GM12892 (cell line): ENCODE results near the gene ST6GALNAC2. TPM values are rescaled to one million over a fixed set of nuclear protein-coding genes. Genes with fewer than 3 reads are reported as not detected.
A peak's percentile ranks its signal among the peaks of the same experiment; 100 is the strongest.

Source experiments
- DNase-seq: peaks from one replicate; pipeline ENCODE4 v3.0.0; 2011; ENCODE audit not compliant: insufficient read length
- FAIRE-seq: peaks from 2 replicates; lab custom pipeline; 2011; peaks lifted over from hg19 to GRCh38; lab: Jason Lieb, UNC
- POLR2A ChIP-seq: IDR thresholded peaks from 2 replicates; pipeline ENCODE4 v1.6.1; 2011; ENCODE audit warnings: low read depth, low read length, control low read depth
- POLR2AphosphoS5 ChIP-seq: IDR thresholded peaks from 2 replicates; pipeline ENCODE4 v1.6.1; 2011; ENCODE audit warnings: low read depth, low read length, control low read depth
- TAF1 ChIP-seq: IDR thresholded peaks from 2 replicates; pipeline ENCODE4 v1.6.1; 2011; ENCODE audit warnings: low read depth, mild to moderate bottlenecking, control low read depth, low read length, borderline replicate concordance
- polyA plus RNA-seq: library from polyadenylated mRNA; unstranded; fragments of >200 nt; gene quantifications from one replicate; pipeline ENCODE4 v1.2.1, GENCODE V29; 2012; ENCODE audit warnings: missing spikeins, inconsistent platforms; ENCODE audit not compliant: missing spikeins

ST6GALNAC2 gene
- not detected for polyA plus RNA-seq

GRCh38 chr17:76585649-76586593, at the start of gene ST6GALNAC2:
TSS of gene ST6GALNAC2 (minus strand) at chr17:76585860. CDS start at chr17:76585808, 52 bp downstream.
- DNase-seq (no peak), FAIRE-seq (no peak)
- TF ChIP-seq TAF1 (no peak), POLR2A (no peak)

GRCh38 chr17:76635039-76635438, 49.4 kb upstream of the ST6GALNAC2 start:
- FAIRE-seq (no peak), DNase-seq (no peak)
- no peak for TF ChIP-seq POLR2AphosphoS5
- no peak for TF ChIP-seq POLR2A
- TF ChIP-seq TAF1, result no peak

GRCh38 chr17:76633628-76634328, 48.1 kb upstream of the ST6GALNAC2 start:
- TF ChIP-seq POLR2AphosphoS5 (no peak), TAF1 (no peak), POLR2A (no peak)
- DNase-seq, result no peak
- FAIRE-seq, result no peak

GRCh38 chr17:76631821-76632565, 46.3 kb upstream of the ST6GALNAC2 start:
- FAIRE-seq (no peak), DNase-seq (no peak)
- TF ChIP-seq TAF1 (no peak), POLR2AphosphoS5 (no peak), POLR2A (no peak)

GRCh38 chr17:76630151-76630550, 44.5 kb upstream of the ST6GALNAC2 start:
- no peak for FAIRE-seq
- TF ChIP-seq TAF1 (no peak), POLR2A (no peak), POLR2AphosphoS5 (no peak)
- no peak for DNase-seq

GRCh38 chr17:76627510-76627909, 41.9 kb upstream of the ST6GALNAC2 start:
- FAIRE-seq, result no peak
- DNase-seq, result no peak
- TF ChIP-seq POLR2A, result no peak
- TF ChIP-seq TAF1, result no peak
- TF ChIP-seq POLR2AphosphoS5, result no peak

GRCh38 chr17:76626442-76626841, 40.8 kb upstream of the ST6GALNAC2 start:
- no peak for DNase-seq
- TF ChIP-seq POLR2AphosphoS5 (no peak), POLR2A (no peak), TAF1 (no peak)
- FAIRE-seq, result no peak

- FAIRE-seq (no peak), DNase-seq (no peak)
- no peak for TF ChIP-seq POLR2AphosphoS5
These were observed 39.8 kb upstream of the ST6GALNAC2 start for GRCh38 chr17:76625496-76625895.

GRCh38 chr17:76623271-76624146, 37.8 kb upstream of the ST6GALNAC2 start:
- no peak for TF ChIP-seq TAF1
- no peak for TF ChIP-seq POLR2AphosphoS5
- TF ChIP-seq POLR2A, result no peak
- FAIRE-seq (peak; percentile 67), DNase-seq (peak; percentile 65)

- no peak for DNase-seq
- TF ChIP-seq TAF1, result no peak
- TF ChIP-seq POLR2A, result no peak
- no peak for TF ChIP-seq POLR2AphosphoS5
- no peak for FAIRE-seq
These were observed 32.2 kb upstream of the ST6GALNAC2 start for GRCh38 chr17:76617838-76618237.
